GM21390 (cell line): Measurements from ENCODE around the gene FOXD4L3.
"Not testable (repeated sequence)": the region's sequence is repeated elsewhere in the genome, so short reads cannot be mapped to it uniquely, and the experiment has no call there.

ENCODE experiments used
- ATAC-seq: cut with Tn5 transposase; IDR thresholded peaks from one replicate; pipeline ENCODE4 v1.9.1; 2021; ENCODE audit not compliant: unreplicated experiment

The FOXD4L3 gene

DNA sequence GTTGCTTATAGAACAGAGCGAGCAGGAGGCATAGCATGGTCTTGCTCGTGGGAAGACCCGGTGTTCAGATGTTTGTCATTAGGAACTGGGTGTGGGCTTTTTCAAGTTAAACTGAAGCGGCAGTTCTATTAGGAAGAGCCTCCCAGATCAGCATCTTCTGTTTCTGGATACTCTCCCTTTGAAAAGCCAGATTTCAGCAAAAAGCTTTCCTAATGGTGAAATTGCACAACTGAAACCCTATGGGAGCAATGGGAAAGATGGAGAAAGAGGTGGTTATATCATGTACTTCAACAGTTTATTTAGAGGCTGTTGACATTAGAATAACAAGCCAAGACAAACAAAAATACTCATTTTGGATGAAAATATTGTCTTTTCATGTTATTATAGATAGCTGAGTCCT, 41.3 kb downstream of the FOXD4L3 start:
- not testable (repeated sequence) for ATAC-seq

DNA sequence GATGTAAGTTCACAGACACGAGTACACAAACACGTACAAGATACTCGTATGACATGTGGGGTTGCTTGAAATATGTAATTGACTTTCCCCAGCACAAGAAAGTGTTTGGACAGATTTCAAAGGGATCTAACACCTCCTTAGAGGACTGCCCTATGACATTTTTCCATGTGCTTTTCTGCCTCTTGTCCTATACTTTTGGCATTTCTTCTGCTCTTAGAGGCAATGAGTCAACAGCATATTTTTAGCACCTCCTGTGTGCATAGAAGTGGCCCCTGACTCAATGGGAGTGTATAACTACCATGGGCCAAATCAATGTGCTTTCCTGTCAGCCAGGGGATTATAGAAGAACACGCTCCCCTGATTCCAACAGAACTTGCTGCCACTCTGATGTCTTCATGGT, 49.0 kb downstream of the FOXD4L3 start:
- ATAC-seq: not testable (repeated sequence)
